K562 treated with DMSO at 1 percent for 48 hours (cell line): Measurements from ENCODE around the gene OR4E2. TPM values are rescaled to one million over a fixed set of nuclear protein-coding genes. Genes with fewer than 3 reads are reported as not detected.

Source experiments
- total RNA-seq: library from RNA; unstranded; fragments of 300-600 nt; gene quantifications from 2 replicates; pipeline ENCODE4 v1.2.3, GENCODE V29; 2022; ENCODE audit warnings: low replicate concordance; ENCODE audit errors: extremely low read depth

OR4E2 gene
- total RNA-seq, result not detected in 2 replicates

GRCh38 chr14:21653331-21653885 is at the start of gene OR4E2:
Gene OR4E2, plus strand, starts transcription at chr14:21653835. Its CDS starts 11,248 bp downstream, at chr14:21665083.

DNA sequence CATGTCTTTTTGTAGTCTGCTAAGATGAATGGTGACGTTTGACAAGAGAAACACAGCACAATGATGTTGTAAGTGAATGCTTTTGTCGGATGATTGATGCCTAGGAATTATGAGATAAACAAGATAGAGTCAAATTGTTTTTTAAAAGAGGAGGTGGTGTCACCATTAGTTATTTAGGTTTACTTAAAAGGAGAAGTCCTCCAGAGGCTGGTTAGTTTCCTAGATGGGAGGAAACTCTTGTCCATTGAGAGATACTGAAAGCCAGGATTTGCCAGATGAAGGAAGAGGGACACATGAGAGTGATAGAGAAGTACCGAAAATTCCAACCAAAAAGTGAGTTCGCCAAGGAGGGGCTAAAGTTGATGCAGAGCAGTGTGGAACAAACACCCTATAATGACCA is 18.8 kb upstream of the OR4E2 start, which contains the start of gene OR10G2:
OR10G2 (minus strand) TSS at position 101 of the 400 bp plus-strand sequence; CDS start at position 3, 98 bp downstream.

GRCh38 chr14:21673718-21674117 is 20.1 kb downstream of the OR4E2 start, which contains the start of gene OR4E1:
Gene OR4E1, minus strand, starts transcription at chr14:21673818. Its CDS starts 2,883 bp downstream, at chr14:21670935.

Other genes starting within 250 kb of the OR4E2 start
- not detected in 2 replicates for gene CHD8, start 197.7 kb upstream of the OR4E2 start, total RNA-seq
- not detected in 2 replicates for gene RAB2B, start 176.9 kb upstream of the OR4E2 start, total RNA-seq
- not detected in 2 replicates for gene TOX4, start 176.6 kb upstream of the OR4E2 start, total RNA-seq
- not detected in 2 replicates for gene METTL3, start 142.5 kb upstream of the OR4E2 start, total RNA-seq
- gene SALL2, start 127.5 kb upstream of the OR4E2 start, total RNA-seq, result not detected in 2 replicates
- gene OR10G3, start 73.8 kb upstream of the OR4E2 start, total RNA-seq, result not detected in 2 replicates
- gene OR10G2, start 18.9 kb upstream of the OR4E2 start, total RNA-seq, result not detected in 2 replicates
- gene OR4E1, start 20.0 kb downstream of the OR4E2 start, total RNA-seq, result not detected in 2 replicates